HS-5 (cell line): ENCODE data around the gene GSTM1.
"Not testable (repeated sequence)": the region's sequence is repeated elsewhere in the genome, so short reads cannot be mapped to it uniquely, and the experiment has no call there.

Experiments
- DNase-seq: peaks from one replicate; pipeline ENCODE4 v3.0.0-alpha.2; 2012; ENCODE audit warnings: low read depth

The GSTM1 gene

GRCh38 chr1:109660691-109661026 is 27.0 kb upstream of the GSTM1 start:
- DNase-seq, result not testable (repeated sequence)

DNA sequence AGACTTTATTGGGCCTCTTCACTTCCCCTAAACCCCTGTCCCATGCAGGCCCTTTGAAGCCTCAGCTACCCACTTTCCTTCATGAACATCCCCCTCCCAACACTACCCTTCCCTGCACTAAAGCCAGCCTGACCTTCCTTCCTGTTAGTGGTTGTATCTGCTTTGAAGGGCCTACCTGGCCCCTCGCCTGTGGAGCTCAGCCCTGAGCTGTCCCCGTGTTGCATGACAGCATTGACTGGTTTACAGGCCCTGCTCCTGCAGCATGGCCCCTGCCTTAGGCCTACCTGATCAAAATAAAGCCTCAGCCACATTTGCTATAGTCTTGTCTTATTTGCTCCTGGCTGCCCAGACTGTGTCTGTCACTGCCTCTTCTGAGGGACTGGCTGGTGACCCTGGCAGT is 26.2 kb upstream of the GSTM1 start:
- DNase-seq, result no peak

- DNase-seq, result no peak
Measured at GRCh38 chr1:109664671-109665070, 22.9 kb upstream of the GSTM1 start.

DNA sequence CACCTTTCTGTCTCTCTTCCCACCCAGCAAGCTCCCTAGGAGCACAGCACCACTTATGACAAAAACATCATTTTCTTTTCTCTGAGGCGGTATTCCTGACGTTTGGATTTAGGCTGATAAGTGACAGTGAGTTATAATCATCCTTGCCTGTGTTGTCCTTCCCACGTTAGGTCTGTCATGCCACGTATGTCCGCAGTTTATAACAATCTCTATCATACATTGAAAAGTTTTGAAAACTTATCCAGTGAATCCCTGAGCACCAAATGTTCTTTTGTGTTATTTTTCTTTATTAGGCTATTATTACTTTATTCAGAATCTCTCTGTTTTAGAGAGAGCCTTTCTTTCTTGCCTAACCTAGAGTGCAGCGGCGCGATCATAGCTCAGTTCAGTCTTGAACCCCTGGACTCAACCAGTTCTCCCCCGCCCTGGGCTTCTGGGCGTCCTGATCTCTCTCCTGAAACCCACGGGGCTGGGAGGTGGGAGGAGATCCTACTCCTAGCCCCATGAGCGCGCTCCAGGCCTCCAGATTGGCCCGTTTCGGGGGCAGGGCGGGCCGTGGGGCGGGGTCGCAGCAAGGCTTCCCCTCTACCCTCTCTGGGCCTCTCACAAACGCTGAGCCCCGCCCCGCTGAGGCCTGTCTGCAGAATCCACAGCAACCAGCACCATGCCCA is 20.0 kb upstream of the GSTM1 start, which contains the start of gene GSTM2:
GSTM2 (plus strand) TSS at position 606 of the 671 bp plus-strand sequence; CDS start at position 665, 59 bp downstream.
- no peak for DNase-seq

GRCh38 chr1:109668123-109668775 is 19.4 kb upstream of the GSTM1 start:
- DNase-seq, result no peak

DNA sequence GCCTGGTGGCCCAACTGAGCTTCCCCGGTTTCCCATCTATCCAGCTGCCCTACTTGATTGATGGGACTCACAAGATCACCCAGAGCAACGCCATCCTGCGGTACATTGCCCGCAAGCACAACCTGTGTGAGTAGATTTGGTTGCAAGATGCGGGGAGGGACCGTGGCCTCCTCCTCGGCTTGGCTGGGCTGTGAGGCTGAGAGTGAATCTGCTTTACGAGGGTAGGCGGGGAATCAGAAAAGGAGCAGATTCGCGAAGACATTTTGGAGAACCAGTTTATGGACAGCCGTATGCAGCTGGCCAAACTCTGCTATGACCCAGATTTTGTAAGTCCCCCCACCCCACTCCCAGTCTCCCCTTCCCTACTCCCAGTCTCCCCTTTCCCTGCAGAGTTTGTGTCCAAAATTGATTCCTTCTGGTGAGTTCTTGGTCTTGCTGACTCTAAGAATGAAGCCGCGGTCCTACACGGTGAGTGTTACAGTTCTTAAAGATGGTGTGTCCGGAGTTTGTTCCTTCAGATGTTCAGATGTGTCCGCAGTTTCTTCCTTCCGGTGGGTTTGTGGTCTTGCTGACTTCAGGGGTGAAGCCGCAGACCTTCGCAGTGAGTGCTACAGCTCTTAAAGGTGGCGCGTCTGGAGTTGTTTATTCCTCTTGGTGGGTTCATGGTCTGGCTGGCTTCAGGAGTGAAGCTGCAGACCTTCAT is 18.2 kb upstream of the GSTM1 start:
- DNase-seq, result no peak

GRCh38 chr1:109669949-109670302 is 17.7 kb upstream of the GSTM1 start:
- DNase-seq, result not testable (repeated sequence)

DNA sequence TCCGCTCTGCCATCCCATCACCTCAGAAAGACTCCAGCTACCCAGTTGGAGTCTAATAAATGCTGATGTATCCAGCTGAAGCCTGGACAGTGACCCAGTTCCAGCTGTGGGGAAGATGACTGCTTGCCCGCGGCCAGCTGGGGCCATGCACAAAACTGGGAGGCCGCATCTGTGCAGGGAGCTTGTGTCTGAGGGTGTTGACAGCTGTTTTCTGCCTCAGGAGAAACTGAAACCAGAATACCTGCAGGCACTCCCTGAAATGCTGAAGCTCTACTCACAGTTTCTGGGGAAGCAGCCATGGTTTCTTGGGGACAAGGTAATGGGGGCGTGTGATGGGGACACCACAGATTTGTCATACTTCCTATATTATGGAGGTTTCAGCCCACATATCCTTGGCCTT is 16.6 kb upstream of the GSTM1 start:
- DNase-seq, result no peak

GRCh38 chr1:109673861-109674260 is 13.8 kb upstream of the GSTM1 start:
- not testable (repeated sequence) for DNase-seq

DNA sequence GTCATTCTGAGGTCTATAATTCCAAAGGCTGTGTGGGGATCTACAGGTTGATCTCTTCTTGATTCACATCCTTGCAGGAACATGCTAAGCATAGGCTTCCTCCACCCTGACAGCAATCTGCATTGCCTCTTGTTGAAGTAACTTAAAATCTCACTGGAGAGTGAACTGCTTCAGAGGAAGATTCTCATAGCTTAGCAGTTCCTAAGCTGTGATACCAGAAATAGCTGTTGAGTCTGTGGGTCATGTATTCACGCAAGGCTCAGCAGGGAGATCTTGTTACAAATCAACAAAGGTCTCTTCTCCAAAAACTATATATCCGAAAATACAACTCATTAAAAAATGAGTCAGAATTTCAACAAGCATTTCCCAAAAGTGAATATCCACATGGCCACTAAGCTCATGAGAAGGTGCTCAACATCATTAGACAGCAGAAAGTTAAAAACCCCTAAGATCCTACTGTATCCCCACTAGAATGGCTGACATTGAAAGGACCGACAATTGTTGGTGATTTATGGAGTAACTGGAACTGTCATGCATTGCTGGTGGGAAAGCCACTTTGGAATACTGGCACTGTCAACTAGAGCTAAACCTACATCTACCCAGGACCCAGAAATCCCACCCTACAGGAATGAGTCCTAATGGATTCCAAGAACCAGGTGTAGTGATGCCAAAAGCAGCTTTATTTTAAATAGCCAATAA is 10.8 kb upstream of the GSTM1 start:
- not testable (repeated sequence) for DNase-seq

DNA sequence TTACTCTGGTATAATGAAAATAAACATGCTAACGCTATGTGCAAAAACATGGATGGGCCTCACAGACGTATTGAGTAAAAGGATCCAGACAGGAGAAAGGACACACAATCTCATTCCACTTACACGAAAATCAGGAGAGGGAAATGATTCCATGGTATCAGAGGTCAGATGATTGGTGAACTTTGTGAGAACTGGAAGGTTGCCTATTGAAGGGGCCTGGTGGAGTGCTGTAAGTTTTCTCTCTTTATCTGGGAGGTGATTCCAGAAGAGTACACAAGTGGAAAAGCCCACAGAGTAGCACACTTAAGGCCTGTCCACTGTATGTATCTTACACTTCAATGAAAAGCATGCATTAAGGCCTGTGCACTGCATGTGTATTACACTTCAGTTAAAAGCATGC is 10.2 kb upstream of the GSTM1 start:
- DNase-seq, result no peak

- DNase-seq, result not testable (repeated sequence)
Measured at GRCh38 chr1:109678637-109679036, 9.0 kb upstream of the GSTM1 start.

- not testable (repeated sequence) for DNase-seq
Measured at GRCh38 chr1:109684777-109685176, 2.8 kb upstream of the GSTM1 start.

DNA sequence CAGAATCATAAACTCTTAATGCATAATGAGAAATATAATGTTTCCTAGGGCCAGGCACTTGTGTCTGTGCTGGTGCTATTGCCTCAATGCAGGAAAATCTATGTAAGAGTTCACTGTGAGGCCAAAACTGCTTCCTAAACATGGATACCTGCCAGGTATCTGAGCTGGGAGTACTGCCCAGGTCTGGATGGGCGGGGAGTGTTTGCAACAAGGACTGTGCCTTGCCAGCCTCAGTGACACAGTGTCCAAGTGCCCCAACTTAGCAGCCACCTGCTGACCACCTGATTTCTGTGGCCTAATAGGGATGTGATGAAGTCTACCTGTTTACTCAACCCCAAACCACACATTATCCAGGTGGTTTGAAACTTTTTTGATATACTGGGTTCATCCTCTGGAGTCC is 2.2 kb upstream of the GSTM1 start:
- not testable (repeated sequence) for DNase-seq

DNA sequence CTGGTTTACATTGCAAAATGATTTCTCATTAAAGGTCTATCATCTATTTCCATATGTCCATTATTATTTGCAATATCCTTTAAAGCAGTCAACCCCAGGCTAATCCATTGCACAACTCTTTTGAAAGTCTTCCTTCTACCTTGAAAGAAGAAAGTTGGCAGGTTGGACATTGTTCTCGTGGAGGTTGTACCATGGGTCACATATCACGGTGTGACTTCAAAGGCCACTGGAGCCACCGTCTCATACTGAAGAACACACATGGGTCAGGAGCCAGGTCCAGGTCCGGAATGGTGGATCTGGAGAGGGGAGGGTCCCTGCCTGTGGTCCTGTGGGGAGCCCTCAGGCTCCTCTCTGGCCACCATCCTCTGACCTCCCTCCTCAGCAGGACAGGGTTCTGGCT is 1.7 kb upstream of the GSTM1 start:
- not testable (repeated sequence) for DNase-seq

DNA sequence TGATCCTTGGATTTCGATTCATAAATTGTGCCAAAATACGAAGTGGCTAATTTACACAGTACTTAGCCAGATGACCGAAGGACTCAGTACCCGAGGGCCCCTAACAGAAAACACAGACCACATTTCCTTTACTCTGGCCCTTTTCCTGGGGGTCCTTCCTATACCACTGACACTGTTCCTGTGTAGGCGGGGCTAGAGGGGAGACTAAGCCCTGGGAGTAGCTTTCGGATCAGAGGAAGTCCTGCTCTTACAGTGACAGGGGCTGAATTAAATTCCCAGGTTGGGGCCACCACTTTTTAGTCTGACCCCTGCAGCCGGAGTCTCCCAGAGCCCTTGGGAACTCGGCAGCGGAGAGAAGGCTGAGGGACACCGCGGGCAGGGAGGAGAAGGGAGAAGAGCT is 508 bp upstream of the GSTM1 start:
- not testable (repeated sequence) for DNase-seq

DNA sequence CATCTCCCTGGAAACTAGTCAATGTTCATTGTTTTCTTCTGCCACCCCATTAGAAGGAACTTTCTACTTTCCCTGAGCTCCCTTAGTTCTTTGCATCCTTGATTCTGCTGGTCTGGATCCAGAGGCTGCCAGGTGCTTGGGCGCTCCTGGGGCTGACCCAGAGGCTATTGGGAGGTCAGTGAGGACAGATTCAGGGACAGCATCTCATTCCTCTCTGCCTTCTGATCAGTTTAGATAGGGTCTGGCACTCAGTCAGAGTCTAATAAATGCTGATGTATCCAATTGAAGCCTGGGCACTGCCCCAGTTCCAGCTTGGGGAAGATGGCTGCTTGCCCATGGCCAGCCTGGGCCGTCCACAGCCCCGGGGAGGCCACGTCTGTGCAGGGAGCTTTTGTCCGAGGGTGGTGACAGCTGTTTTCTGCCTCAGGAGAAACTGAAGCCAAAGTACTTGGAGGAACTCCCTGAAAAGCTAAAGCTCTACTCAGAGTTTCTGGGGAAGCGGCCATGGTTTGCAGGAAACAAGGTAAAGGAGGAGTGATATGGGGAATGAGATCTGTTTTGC is 2.3 kb downstream of the GSTM1 start:
- no peak for DNase-seq

DNA sequence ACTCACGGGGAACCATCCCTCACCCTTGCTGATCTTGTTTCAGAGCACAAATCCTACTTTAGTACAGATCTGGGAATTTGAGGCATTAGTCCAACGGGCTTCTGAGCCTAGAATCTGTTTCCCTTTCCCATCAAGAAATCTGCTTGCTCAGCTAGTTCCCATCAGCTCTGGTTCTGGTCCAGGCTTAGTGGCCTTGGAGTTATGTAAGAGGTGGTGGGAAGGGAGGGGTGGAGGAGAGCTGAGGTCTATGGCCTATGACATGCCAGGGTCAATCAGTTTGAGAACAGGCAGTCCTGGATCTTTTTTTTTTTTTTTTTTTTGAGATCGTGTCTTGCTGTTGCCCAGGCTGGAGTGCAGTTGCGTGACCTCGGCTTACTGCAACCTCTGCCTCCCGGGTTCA is 4.1 kb downstream of the GSTM1 start:
- no peak for DNase-seq

DNA sequence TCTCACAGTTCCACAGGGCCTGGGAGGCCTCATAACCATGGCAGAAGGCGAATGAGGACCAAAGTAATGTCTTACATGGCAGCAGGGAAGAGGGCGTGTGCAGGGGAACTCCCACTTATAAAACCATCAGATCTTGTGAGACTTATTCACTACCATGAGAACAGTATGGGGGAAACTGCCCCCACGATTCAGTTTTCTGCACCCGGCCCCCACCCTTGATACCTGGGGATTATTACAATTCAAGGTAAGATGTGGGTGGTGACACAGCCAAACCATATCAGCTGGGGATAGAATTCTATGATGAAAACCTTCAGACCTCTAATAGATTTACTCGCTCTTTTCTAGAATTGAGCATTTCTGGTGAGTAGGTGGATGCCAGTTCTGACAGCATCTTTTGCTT is 6.8 kb downstream of the GSTM1 start:
- DNase-seq, result not testable (repeated sequence)

- not testable (repeated sequence) for DNase-seq
Measured at GRCh38 chr1:109695138-109695537, 7.5 kb downstream of the GSTM1 start.

DNA sequence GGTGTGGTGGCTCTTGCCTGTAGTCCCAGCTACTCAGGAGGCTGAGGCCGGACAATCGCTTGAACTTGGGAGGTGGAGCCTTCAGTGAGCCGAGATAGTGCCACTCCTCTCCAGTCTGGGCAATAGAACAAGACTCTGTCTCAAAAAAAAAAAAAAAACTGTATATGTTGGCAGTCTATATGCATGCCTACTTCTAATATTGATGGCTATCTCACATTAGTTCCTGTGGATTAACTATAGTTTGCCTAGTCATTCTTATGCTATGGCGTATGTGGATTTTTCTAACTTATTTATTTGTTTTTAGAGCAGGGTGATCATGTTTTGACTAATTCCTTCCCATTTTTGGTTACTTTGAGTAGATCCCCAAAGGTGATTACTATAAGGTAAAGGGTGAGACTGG is 9.4 kb downstream of the GSTM1 start:
- no peak for DNase-seq

DNA sequence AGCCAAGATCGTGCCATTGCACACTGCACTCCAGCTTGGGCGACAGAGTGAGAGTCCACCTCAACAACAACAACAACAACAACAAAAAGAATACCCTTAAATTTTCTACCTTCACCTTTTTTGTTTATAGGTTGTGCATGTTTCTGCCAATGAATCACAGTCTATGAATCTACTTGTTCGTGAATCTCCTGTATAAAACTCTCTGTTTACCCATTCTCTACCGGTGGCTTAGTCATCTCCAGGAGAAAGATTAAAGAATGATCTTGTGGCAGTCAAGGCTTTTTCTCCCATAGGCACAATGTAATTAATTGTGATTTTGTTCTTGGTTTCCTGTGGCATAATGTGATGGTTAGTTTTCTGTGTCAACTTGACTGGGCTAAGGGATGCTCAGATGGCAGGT is 10.2 kb downstream of the GSTM1 start:
- DNase-seq, result not testable (repeated sequence)
